Measurements from ENCODE around the gene SEMA5A. TPM values are rescaled to one million over a fixed set of nuclear protein-coding genes. Genes with fewer than 3 reads are reported as not detected.

The SEMA5A gene
- total RNA-seq, 1 donor from 2014 or later = 31.9 TPM

- H3K4me3 Mint-ChIP-seq = no peak overlapping the region
- no peak for DNase-seq (ENCODE audit: low read depth, low spot score)
- H3K4me1 Mint-ChIP-seq = peaks cover 29% of the 10 kb centered on the region
- no peaks in the 10 kb centered on the region for H3K27me3 Mint-ChIP-seq (ENCODE audit: low read depth)
- peaks cover 17% of the 10 kb centered on the region for H3K36me3 Mint-ChIP-seq (ENCODE audit: low read depth)
- TF ChIP-seq CTCF (conservative IDR thresholded peaks at IDR 0.05) = no peak
- no peak overlapping the region for H3K27ac Mint-ChIP-seq (ENCODE audit: unreplicated experiment)
- peaks cover 5% of the 10 kb centered on the region for H3K9me3 Mint-ChIP-seq
These were observed 376.3 kb downstream of the SEMA5A start for GRCh38 chr5:9169557-9169902.

- no peaks in the 10 kb centered on the region for H3K27me3 Mint-ChIP-seq (ENCODE audit: low read depth)
- peaks cover 12% of the 10 kb centered on the region for H3K36me3 Mint-ChIP-seq (ENCODE audit: low read depth)
- peaks cover 5% of the 10 kb centered on the region for H3K9me3 Mint-ChIP-seq
- H3K27ac Mint-ChIP-seq (ENCODE audit: unreplicated experiment) = peak overlapping the region; percentile 9
- no peak overlapping the region for H3K4me3 Mint-ChIP-seq
- peaks cover 26% of the 10 kb centered on the region for H3K4me1 Mint-ChIP-seq
- TF ChIP-seq CTCF (conservative IDR thresholded peaks at IDR 0.05) = no peak
- no peak for DNase-seq (ENCODE audit: low read depth, low spot score)
These were observed 376.9 kb downstream of the SEMA5A start for GRCh38 chr5:9168791-9169556.

- TF ChIP-seq CTCF (conservative IDR thresholded peaks at IDR 0.05) = no peak
- Mint-ChIP-seq H3K27ac (ENCODE audit: unreplicated experiment) (no peak overlapping the region), H3K27me3 (ENCODE audit: low read depth) (no peaks in the 10 kb centered on the region), H3K4me3 (no peak overlapping the region), H3K4me1 (peaks cover 26% of the 10 kb centered on the region), H3K9me3 (no peaks in the 10 kb centered on the region), H3K36me3 (ENCODE audit: low read depth) (peaks cover 8% of the 10 kb centered on the region)
- DNase-seq (ENCODE audit: low read depth, low spot score) = no peak
These were observed 379.4 kb downstream of the SEMA5A start for GRCh38 chr5:9166202-9167112.

- H3K36me3 Mint-ChIP-seq (ENCODE audit: low read depth) = peaks cover 3% of the 10 kb centered on the region
- H3K27ac Mint-ChIP-seq (ENCODE audit: unreplicated experiment) = no peak overlapping the region
- H3K27me3 Mint-ChIP-seq (ENCODE audit: low read depth) = no peaks in the 10 kb centered on the region
- no peaks in the 10 kb centered on the region for H3K9me3 Mint-ChIP-seq
- no peak for TF ChIP-seq CTCF (conservative IDR thresholded peaks at IDR 0.05)
- no peak for DNase-seq (ENCODE audit: low read depth, low spot score)
- no peak overlapping the region for H3K4me3 Mint-ChIP-seq
- peaks cover 26% of the 10 kb centered on the region for H3K4me1 Mint-ChIP-seq
These were observed 380.3 kb downstream of the SEMA5A start for GRCh38 chr5:9165546-9165945.

GRCh38 chr5:9160747-9161146, 385.1 kb downstream of the SEMA5A start:
- no peaks in the 10 kb centered on the region for H3K9me3 Mint-ChIP-seq

More at GRCh38 chr5:9160747-9161146, 385.1 kb downstream of the SEMA5A start:
- Mint-ChIP-seq H3K4me3 (no peak overlapping the region), H3K36me3 (ENCODE audit: low read depth) (peaks cover 10% of the 10 kb centered on the region), H3K27ac (ENCODE audit: unreplicated experiment) (no peak overlapping the region), H3K4me1 (peaks cover 17% of the 10 kb centered on the region), H3K27me3 (ENCODE audit: low read depth) (no peaks in the 10 kb centered on the region)
- no peak for DNase-seq (ENCODE audit: low read depth, low spot score)
- no peak for TF ChIP-seq CTCF (conservative IDR thresholded peaks at IDR 0.05)

All from neural crest cell (in vitro differentiated cells).